Osteocyte (in vitro differentiated cells): ENCODE measurements around the gene LIG1. TPM values are rescaled to one million over a fixed set of nuclear protein-coding genes. Genes with fewer than 3 reads are reported as not detected.

Source experiments
- DNase-seq: peaks from one replicate; pipeline ENCODE4 v3.0.0; 2021; ENCODE audit warnings: mixed read lengths; ENCODE audit not compliant: unreplicated experiment; ENCODE audit errors: extremely low spot score
- H3K27ac Mint-ChIP-seq: one replicate; pipeline ENCODE4 v1.8.0; 2021; ENCODE audit warnings: mild to moderate bottlenecking, mixed read lengths; ENCODE audit not compliant: unreplicated experiment
- H3K27me3 Mint-ChIP-seq: one replicate; pipeline ENCODE4 v1.8.0; 2021; ENCODE audit warnings: mixed read lengths; ENCODE audit not compliant: unreplicated experiment
- H3K36me3 Mint-ChIP-seq: one replicate; pipeline ENCODE4 v1.8.0; 2021; ENCODE audit warnings: mixed read lengths; ENCODE audit not compliant: unreplicated experiment
- H3K4me1 Mint-ChIP-seq: one replicate; pipeline ENCODE4 v1.8.0; 2021; ENCODE audit warnings: mixed read lengths; ENCODE audit not compliant: unreplicated experiment
- H3K4me3 Mint-ChIP-seq: one replicate; pipeline ENCODE4 v1.8.0; 2021; ENCODE audit warnings: mild to moderate bottlenecking, moderate library complexity, mixed read lengths; ENCODE audit not compliant: unreplicated experiment
- H3K9me3 Mint-ChIP-seq: one replicate; pipeline ENCODE4 v1.8.0; 2021; ENCODE audit warnings: mixed read lengths; ENCODE audit not compliant: unreplicated experiment
- total RNA-seq: library from RNA; stranded (reverse); gene quantifications from 2 replicates; pipeline ENCODE4 v1.2.1, GENCODE V29; 2021
- TF ChIP-seq, protein P1 (sequence below): fragments of 200-600 bp; sonication (generic); IDR thresholded peaks from 2 replicates; pipeline ENCODE4 v1.5.0; 2021; ENCODE audit warnings: antibody characterized with exemption, mild to moderate bottlenecking, moderate library complexity

The LIG1 gene
- total RNA-seq, 1 donor from 2014 or later = 23.0 TPM

DNA sequence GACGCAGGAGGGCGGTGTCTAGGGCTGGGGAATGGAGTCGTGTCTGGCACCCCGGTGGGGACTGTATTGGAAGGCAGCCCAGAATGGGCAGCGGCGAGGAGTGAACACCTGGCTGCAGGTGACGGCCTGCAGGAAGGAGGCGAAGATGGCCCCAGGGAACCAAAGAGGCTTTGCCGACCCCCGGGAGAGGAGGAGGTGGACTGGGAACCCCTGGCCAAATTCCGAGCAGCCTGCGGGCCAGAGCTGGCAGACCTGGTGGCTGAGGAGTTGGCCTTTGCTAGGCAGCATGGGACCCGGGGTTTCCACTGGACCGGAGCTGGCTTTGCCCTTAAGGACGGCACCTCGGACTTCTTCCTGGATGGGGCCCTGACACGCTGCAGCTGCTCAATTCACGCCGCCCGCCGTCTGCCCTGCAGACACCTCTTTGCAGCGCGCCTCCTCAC is 26.2 kb upstream of the LIG1 start:
- Mint-ChIP-seq H3K4me1 (no peaks in the 10 kb centered on the region), H3K4me3 (no peak overlapping the region), H3K27ac (no peak overlapping the region), H3K36me3 (no peaks in the 10 kb centered on the region), H3K27me3 (no peaks in the 10 kb centered on the region), H3K9me3 (no peaks in the 10 kb centered on the region)
- TF ChIP-seq, protein P1, sequence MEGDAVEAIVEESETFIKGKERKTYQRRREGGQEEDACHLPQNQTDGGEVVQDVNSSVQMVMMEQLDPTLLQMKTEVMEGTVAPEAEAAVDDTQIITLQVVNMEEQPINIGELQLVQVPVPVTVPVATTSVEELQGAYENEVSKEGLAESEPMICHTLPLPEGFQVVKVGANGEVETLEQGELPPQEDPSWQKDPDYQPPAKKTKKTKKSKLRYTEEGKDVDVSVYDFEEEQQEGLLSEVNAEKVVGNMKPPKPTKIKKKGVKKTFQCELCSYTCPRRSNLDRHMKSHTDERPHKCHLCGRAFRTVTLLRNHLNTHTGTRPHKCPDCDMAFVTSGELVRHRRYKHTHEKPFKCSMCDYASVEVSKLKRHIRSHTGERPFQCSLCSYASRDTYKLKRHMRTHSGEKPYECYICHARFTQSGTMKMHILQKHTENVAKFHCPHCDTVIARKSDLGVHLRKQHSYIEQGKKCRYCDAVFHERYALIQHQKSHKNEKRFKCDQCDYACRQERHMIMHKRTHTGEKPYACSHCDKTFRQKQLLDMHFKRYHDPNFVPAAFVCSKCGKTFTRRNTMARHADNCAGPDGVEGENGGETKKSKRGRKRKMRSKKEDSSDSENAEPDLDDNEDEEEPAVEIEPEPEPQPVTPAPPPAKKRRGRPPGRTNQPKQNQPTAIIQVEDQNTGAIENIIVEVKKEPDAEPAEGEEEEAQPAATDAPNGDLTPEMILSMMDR = no peak
- DNase-seq = no peak

DNA sequence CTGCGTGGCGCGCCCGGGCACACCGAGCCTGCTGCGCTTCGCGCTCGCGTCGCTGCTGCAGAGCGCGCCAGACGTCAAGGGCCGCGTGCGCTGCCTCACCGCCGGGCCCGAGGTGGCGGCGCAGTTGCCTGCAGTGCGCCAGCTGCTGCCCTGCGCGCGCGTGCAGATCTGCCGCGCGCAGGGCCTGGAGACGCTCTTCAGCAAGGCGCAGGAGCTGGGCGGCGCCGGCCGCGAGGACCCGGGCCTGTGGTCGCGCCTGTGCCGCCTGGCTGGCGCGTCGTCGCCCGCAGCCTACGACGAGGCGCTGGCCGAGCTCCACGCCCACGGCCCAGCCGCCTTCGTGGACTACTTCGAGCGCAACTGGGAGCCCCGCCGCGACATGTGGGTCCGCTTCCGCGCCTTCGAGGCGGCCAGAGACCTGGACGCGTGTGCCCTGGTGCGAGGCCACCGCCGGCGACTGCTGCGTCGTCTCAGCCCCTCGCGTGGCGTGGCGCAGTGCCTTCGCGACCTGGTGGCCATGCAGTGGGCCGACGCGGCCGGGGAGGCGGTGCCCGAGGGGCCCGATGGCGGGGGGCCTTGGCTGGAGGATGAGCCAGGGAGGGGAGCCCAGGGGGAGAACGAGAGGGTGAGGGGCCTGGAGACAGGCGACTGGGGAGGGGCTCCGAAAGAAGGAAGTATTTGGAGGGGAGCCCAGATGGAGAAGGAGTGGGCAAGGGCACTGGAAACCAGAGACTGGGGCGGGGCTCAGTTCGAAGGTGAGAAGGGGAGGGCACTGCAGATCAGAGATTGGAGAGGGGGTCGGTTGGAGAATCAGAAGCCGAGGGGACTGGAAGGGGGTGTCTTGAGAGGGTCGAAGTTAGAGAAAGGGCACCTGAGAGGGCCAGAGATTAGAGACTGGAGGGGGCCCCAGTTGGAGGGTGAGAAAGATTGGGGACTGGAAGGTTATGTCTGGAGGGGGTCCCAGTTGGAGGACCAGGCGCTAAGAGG is 25.0 kb upstream of the LIG1 start:
- Mint-ChIP-seq H3K4me1 (peaks cover 3% of the 10 kb centered on the region), H3K27ac (no peak overlapping the region), H3K27me3 (no peaks in the 10 kb centered on the region), H3K4me3 (no peak overlapping the region), H3K36me3 (no peaks in the 10 kb centered on the region), H3K9me3 (no peaks in the 10 kb centered on the region)
- TF ChIP-seq, protein P1 = no peak
- DNase-seq = no peak

DNA sequence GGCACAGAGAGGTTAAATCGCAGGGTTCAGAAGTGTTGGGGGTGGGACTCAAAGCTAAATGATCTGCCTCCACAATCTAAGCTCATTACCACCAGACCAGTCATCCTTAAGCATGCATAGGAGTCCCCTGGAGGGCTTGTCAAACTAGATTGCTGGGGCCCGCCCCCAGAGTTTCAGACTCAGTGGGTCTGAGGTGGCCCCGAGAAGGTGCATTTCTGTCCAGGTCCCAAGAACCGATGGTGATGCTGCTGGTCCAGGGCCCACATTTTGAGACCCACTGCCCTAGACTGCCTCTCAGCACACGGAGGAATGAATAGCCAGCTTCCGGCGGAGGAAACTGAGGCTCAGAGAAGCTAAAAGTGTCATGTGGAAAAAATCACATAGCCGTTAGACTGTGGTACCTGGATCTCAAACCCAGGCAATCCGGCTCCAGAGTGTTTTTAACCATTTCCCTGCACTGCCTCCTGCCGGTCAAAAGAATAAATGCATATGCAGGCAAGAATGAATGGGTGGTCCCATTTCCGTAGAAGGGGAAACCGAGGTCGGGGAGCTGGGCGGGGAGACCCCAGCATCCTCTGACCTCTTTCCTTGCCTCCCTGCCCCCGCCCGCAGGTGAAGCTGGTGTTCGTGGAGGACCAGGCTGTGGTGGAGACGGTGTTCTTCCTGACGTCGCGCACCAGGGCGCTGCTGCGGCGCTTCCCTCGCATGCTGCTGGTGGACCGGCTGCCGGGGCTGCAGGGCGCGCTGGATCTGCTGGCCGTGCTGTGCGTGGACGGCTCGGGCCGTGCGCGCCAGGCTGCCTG is 24.1 kb upstream of the LIG1 start:
- Mint-ChIP-seq H3K36me3 (no peaks in the 10 kb centered on the region), H3K27me3 (no peaks in the 10 kb centered on the region), H3K27ac (no peak overlapping the region), H3K4me3 (no peak overlapping the region), H3K4me1 (peaks cover 3% of the 10 kb centered on the region), H3K9me3 (peaks cover under 1% of the 10 kb centered on the region)
- TF ChIP-seq, protein P1 = peak; percentile 58
- no peak for DNase-seq

DNA sequence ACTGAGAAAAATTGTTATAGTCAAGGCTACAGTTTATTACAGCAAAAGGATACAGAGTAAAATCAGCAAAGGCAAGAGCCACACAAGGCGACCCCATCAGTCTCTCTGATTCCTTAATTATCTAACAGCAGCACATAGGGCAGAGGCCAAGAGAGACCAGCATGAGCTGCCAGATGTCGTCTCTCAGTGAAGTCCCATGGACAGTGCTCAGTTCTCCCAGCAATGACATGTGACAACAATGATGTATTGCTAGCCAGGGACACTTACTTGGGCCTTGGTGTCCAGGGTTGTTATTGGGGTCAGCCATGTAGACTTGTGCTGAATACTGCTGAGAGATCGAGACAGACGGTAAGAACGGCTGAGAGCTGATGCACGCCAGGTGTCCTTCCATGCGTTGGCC is 22.6 kb upstream of the LIG1 start:
- H3K36me3 Mint-ChIP-seq = peaks cover 3% of the 10 kb centered on the region

More for the DNA sequence above, 22.6 kb upstream of the LIG1 start:
- TF ChIP-seq, protein P1 = no peak
- Mint-ChIP-seq H3K4me3 (no peak overlapping the region), H3K27ac (no peak overlapping the region), H3K9me3 (peaks cover 3% of the 10 kb centered on the region), H3K4me1 (peaks cover 3% of the 10 kb centered on the region), H3K27me3 (no peaks in the 10 kb centered on the region)
- DNase-seq = no peak
